Body of pancreas (tissue), 4 donors: ENCODE measurements around the gene TULP4.

Experiments
- CTCF ChIP-seq, 7 experiments: fragments of 450-650 bp in 4 of 7; fragments of 200-600 bp in 3 of 7; sonication (generic) in 3 of 7; IDR thresholded peaks; one replicate each; pipeline ENCODE4 v1.5.1; 2016 to 2019; ENCODE audit warnings: antibody characterized with exemption in 7 of 7
- POLR2A ChIP-seq, 3 donors: fragments of 450-650 bp; IDR thresholded peaks; one replicate each; pipeline ENCODE4 v1.6.1; 2016; ENCODE audit warnings: antibody characterized with exemption in 3 of 3, mild to moderate bottlenecking in 2 of 3

DNA sequence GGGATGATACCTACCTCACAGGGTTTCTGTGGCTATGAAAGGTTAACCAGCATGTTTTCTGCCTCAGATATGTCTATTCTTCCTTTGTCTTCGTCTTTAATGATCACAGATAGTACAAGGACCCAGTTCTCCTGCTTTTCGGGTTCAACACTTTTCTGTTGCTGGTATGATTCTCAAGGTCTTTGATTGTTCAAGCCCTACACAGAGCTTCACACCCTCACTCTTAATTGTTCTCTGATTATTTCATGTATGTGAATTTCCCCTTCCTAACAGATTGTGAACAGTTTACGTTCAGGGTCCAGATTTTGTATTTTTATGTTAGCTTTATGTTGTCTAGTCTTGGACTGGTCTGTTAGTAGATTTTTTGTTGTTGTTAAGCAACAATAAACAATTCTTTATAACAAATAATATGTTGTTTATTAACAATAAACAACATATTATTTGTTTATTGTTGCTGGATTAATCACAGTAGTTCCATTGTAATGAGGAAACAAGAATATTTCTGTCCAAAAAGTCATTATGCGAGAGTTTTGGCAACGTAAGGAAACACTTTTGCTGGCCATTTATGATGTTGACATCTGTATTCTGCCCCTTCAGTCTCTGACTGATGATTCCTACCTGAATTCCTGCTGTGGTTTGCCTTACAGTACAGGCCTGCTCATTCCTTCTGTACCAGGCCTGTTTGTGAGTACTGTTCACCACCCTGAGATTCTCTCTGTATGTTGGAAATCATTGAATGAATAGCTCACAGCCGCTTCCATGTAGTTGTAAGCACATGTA lies 27.2 kb upstream of the TULP4 start:
- TF ChIP-seq POLR2A (IDR thresholded peaks at IDR 0.05): no peak
- no peak for TF ChIP-seq CTCF (IDR thresholded peaks at IDR 0.05)
